Coronary artery (tissue), 2 donors: ENCODE measurements around the gene TYW1.
"Not testable (repeated sequence)": the region's sequence is repeated elsewhere in the genome, so short reads cannot be mapped to it uniquely, and the experiment has no call there.

Experiments
- DNase-seq: peaks from one replicate; pipeline ENCODE4 v3.0.0-alpha.2; 2017; ENCODE audit warnings: low spot score
- H3K27ac ChIP-seq, 2 donors: fragments of 200-600 bp; sonication (generic); one replicate each; pipeline ENCODE4 v1.5.1; 2016 to 2019
- H3K4me3 ChIP-seq: fragments of 200-600 bp; sonication (generic); 2 replicates; pipeline ENCODE4 v1.5.1; 2016; ENCODE audit warnings: mild to moderate bottlenecking, moderate library complexity
- CTCF ChIP-seq: fragments of 200-600 bp; sonication (generic); IDR thresholded peaks from one replicate; pipeline ENCODE4 v1.5.1; 2019; ENCODE audit warnings: antibody characterized with exemption

Gene TYW1

GRCh38 chr7:67251986-67252558 lies 255.4 kb downstream of the TYW1 start:
- no peak overlapping the region for H3K27ac ChIP-seq
- H3K4me3 ChIP-seq = no peak overlapping the region
- TF ChIP-seq CTCF = no peak
- no peak for DNase-seq

- H3K27ac ChIP-seq, DNase-seq, H3K4me3 ChIP-seq: not testable (repeated sequence)
These were observed 258.4 kb downstream of the TYW1 start for GRCh38 chr7:67255076-67255475.

GRCh38 chr7:67257779-67258178 lies 261.1 kb downstream of the TYW1 start:
- H3K4me3 ChIP-seq, H3K27ac ChIP-seq, DNase-seq: not testable (repeated sequence)

GRCh38 chr7:67259363-67259762 lies 262.7 kb downstream of the TYW1 start:
- not testable (repeated sequence) for H3K27ac ChIP-seq, DNase-seq, H3K4me3 ChIP-seq

- H3K4me3 ChIP-seq, H3K27ac ChIP-seq, DNase-seq: not testable (repeated sequence)
These were observed 263.5 kb downstream of the TYW1 start for GRCh38 chr7:67260166-67260586.

- H3K4me3 ChIP-seq, H3K27ac ChIP-seq, DNase-seq: not testable (repeated sequence)
These were observed 267.4 kb downstream of the TYW1 start for GRCh38 chr7:67264000-67264399.

- H3K27ac ChIP-seq, H3K4me3 ChIP-seq, DNase-seq: not testable (repeated sequence)
These were observed 269.4 kb downstream of the TYW1 start for GRCh38 chr7:67266070-67266469.

- DNase-seq = no peak
- TF ChIP-seq CTCF = no peak
- Histone ChIP-seq H3K27ac (no peak overlapping the region), H3K4me3 (no peak overlapping the region)
These were observed 271.3 kb downstream of the TYW1 start for GRCh38 chr7:67267914-67268313.

- DNase-seq, H3K4me3 ChIP-seq, H3K27ac ChIP-seq: not testable (repeated sequence)
These were observed 273.3 kb downstream of the TYW1 start for GRCh38 chr7:67269916-67270315.
